RPMI8226 (cell line): Measurements from ENCODE around the gene POTEG.
"Not testable (repeated sequence)": the region's sequence is repeated elsewhere in the genome, so short reads cannot be mapped to it uniquely, and the experiment has no call there.

ENCODE experiments used
- DNase-seq: peaks from one replicate; pipeline ENCODE4 v3.0.0-alpha.2; 2015

Gene POTEG

DNA sequence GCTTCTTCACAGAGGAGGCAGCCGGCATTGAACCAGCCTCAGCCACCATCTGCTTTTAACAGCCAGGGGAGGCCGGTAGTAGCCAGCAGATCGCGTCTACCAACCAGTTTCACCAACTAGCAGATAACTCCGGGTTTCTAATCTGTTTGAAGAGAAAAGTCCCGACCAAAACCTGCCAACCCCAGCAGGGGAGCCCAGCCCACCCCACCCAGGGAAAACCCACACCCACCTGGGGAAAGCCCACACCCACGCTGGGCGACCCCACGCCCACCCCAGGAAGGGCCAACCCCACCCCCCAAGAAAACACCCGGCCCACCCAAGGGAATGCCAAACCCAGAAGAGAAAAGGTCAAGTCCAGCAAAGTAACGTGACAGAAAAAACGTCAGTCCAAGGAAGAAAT, at the start of gene POTEG:
Gene POTEG, minus strand, starts transcription at position 101 of the 400 bp plus-strand sequence. Its CDS starts 52 bp downstream, at position 49.
- not testable (repeated sequence) for DNase-seq

DNA sequence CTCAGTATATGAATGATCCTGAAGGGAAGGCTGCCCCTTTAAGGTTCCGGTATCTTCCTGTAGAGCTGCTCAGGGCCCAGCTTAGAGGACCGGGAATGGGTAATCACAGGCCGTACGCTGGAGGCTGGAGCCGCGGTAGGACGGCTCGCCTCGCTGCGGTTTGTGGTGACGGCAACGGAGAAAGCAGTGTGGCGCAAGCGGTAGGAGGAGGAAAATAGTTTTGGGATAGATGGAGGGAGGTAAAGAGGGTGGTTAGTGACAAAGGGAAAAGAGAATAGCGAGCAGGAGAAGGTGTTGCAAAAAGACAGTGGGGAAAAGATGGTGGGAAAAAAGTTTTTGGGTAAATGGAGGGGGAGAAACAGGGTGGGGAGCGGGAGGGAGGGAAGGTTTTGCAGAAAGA, 48.0 kb upstream of the POTEG start:
- DNase-seq = not testable (repeated sequence)

DNA sequence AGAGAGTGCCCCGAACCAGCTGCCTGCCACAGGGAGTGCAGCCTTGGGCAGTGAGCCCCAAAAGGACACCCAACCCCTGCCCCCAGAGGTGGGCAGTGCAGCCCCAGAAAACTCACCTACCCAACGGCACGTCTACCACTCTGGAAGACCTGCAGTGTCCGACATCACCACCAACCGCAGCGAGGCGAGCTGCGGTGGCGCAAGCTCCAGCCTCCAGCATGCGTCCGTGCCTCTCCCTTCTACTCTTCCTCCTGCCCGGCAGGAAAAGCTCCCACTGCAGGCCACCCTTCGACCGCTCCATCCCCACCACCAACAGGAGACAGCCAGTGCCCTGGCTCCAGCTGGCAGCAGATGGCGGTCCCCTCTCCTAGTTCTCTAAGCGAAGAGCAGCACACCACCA, 47.3 kb upstream of the POTEG start:
- DNase-seq = not testable (repeated sequence)

DNA sequence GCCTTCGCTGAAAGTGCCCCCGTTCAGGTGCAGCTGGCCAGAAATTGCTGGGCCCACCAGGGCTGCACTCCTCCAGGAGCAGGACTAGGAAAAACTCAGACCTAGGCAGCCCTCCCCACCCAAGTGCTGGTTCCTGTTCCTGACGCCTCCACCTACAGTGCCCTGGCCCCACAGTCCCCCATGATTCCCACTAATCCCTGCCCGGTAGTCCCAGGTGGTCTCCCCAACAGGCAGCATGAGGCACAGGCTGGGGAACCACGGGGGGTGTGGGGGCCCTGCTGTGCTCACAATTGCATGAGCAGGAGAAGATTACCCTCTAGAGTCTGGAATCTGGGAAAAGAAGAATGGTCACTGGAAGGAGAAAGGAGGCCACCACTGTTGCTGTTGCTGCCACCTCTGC, 46.4 kb upstream of the POTEG start:
- DNase-seq = not testable (repeated sequence)

DNA sequence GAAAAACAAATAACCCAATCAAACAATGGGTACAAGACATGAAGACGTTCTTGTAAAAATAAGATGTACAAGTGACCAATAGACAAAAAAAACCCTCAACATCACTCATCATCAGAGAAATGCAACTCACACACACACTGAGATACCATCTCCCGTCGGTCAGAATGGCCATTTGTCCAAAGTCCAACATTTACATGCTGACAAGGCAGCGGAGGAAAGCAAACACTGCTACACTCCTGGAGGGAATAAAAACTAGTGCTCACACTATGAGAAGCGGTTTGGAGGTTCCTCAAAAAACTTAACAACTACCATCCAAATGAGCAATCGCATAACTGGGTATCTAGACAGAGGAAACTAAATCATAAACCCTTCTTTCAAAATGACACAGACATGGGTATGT, 11.6 kb upstream of the POTEG start:
- DNase-seq = not testable (repeated sequence)

DNA sequence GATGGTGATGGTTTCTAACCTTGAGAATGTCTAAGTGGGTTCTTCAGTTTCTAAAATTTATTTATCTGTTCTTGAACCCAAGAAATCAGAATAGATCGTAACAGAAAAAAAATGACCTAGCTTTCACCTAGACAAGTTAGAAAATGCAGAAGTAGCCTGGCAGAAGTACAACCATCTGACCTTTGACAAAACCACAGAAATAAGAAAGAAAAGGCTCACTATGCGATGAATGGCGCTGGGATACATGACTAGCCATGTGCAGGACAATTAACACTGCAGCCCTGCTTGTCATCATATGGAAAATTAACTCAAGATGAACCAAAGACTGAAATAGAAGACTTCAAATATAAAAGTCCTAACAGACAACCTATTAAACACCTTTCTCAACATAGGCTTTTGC, 5.7 kb upstream of the POTEG start:
- not testable (repeated sequence) for DNase-seq

DNA sequence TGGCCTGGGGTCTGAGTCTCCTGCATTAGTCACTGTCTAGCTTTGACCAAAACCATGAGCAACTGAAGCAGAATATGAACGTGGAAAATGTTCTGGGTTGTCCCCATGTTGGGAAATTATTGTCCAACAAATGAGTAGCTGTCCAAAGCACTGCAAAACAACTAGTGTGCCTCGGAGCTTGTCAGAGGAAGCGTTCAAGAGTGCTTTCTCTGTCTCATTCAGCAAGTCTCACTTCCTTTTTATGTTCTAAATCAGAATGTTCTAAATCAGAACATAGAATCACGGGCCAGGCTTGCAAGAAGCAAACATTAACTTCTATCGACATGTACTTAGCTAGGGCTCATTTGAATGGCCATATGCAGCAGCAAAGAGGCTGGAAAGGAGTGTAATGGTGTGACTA, 5.1 kb upstream of the POTEG start:
- DNase-seq = not testable (repeated sequence)

DNA sequence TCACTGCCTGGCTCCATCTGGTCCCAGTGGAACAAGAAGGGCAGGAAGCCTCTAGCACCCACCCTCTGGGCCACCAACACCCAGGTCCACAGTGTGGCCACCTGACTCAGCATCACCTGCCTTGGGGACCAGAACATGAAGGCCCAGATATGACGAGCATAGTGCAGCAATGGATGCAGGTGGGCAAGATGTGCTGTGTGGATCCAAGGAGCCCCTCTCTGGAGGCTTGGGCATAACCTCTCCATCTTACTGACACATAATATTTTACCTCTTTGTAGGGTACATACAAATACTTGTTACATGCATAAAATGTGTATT, 2.9 kb upstream of the POTEG start:
- not testable (repeated sequence) for DNase-seq

DNA sequence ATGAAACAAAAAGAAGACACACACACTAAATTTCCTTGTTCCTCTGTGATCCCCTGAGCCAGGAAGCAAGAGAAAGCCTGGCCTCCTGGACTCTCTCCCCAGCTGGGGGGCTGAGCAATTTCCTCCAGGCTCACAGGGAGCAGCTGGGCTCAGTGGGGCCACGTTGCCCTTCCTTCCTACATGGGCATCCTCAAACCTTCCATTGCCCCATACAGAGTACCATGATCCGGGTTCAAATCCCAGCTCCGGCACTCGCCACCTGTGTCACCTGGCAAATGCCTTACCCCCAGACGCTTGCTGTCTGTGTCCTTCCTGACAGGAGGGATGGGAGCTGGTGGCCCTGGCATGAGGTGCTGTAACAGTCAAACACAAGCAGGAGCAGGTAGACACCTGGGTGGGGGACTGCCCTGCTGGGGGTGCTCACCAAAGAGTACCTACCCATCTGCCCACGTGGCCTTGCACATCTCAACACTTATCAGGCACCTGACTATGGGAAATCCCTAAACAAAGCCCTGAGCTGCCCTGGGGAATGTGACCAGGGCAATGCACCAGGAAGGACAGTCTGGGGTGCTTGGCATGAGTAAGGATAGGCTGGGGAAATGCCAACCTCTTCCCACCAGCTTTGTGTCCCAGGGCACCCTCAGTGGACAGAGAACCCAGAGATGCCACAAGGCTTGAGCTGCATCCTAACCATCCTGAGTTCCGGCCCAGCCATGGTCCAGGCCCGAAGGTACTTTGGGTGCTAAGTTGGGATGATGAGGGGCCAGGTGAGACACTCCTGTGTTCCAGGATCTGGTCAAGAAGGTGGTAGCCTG, 2.4 kb upstream of the POTEG start:
- not testable (repeated sequence) for DNase-seq

DNA sequence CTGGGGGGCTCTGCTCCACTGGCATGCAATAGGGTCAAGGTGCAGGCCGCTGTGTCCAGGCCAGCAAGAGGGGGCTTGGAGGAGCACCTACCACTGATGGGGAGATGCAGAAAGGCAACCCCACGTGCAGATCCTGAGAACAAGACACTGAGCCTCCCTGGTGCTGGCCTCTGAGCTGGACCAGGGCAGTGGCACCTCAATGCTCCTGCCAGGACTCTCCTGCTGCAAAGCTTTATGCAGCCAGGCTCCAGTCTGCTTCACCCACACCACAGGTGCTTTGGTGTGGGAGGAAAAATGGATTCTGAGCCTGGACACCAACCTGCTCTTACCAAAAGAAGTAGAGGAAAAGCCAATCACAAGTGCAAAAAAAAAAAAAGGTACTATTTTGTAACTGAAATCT, 1.7 kb upstream of the POTEG start:
- DNase-seq = not testable (repeated sequence)

DNA sequence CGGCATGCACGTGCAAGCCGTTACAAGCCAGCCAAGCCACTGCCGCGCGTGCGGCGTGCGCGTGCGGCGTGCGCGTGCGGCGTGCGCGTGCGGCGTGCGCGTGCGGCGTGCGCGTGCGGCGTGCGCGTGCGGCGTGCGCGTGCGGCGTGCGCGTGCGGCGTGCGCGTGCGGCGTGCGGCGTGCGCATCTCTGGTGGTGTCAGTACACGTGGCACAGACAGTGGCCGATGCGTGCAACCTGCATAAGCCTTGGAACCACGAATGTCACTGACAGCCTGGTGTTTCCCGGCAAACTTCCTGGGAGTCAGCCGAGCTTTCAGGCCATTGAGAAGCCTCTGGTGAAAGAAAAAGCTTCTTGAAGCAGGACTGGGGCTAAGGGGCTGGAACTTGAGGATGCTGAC, 750 bp upstream of the POTEG start:
- not testable (repeated sequence) for DNase-seq

DNA sequence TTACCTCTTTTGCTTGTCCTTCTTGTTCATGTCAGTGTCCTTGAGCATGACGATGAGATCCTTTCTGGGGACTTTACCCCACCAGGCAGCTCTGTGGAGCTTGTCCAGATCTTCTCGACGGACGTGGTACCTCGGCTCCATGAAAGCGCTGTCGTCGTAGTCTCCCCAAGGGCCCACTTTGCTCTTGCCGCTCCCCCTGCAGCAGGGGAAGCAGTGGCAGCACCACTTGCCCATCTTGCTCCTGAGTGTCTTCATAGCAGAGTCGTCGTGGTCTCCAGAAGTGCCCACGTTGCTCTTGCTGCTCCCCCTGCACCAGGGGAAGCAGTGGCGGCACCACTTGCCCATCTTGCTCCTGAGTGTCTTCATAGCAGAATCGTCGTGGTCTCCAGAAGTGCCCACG, 376 bp downstream of the POTEG start:
- not testable (repeated sequence) for DNase-seq

DNA sequence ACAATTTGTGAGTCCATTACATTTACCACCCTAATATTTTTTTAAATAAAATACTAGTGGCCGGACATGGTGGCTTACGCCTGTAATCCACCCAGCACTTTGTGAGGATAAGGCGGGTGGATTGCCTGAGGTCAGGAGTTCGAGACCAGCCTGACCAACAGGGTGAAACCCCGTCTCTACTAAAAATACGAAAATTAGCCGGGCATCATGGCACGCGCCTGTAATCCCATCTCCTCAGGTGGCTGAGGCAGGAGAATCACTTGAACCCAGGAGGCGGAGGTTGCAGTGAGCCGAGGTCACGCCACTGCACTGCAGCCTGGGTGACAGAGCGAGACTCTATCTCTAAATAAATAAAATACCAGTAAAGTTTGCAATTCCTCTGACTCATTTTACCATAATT, 25.6 kb downstream of the POTEG start:
- DNase-seq = not testable (repeated sequence)

DNA sequence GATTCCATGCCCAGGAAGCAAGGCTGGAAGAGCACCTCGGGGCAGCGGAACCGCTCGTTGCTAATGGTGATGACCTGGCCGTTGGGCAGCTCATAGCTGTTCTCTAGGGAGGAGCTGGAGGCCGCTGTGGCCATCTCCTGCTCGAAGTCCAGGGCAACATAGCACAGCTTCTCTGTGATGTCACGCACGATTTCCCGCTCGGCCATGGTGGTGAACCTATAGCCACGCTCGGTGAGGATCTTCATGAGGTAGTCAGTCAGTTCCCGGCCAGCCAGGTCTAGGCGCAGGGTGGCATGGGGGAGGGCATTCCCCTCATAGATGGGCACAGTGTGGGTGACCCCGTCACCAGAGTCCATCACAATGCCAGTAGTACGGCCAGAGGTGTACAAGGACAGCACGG, 32.0 kb downstream of the POTEG start:
- DNase-seq = not testable (repeated sequence)

DNA sequence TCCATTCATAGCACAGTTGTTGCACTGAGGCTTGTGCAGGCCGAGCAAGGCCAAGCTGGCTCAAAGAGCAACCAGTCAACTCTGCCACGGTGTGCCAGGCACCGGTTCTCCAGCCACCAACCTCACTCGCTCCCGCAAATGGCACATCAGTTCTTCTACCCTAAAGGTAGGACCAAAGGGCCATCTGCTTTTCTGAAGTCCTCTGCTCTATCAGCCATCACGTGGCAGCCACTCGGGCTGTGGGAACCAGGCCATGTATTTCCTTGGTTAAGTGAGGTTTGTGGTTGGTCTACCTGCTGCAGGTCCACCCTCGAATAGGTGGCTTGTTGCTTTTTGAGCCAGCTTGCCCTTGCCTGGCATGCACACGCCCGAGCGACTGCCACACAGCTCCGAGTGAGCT, 39.4 kb downstream of the POTEG start:
- not testable (repeated sequence) for DNase-seq

DNA sequence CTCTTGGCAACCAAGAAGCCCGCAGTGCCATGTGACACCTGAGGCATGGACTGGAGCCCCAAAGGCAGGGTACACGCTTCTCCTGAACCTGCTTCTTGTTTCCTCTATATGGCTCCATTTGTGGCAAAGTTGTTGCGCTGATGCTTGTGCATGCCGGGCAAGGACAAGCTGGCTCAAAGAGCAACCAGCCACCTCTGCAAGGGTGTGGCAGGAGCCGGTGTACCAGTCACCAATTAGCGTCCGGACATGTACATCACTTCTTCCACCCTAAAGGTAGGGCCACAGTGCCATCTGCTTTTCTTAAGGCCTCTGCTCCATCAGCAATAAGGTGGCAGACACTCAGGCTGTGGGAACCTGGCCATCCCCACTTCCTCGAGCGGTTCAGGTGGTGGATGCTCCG, 43.9 kb downstream of the POTEG start:
- DNase-seq = peak; percentile 3

DNA sequence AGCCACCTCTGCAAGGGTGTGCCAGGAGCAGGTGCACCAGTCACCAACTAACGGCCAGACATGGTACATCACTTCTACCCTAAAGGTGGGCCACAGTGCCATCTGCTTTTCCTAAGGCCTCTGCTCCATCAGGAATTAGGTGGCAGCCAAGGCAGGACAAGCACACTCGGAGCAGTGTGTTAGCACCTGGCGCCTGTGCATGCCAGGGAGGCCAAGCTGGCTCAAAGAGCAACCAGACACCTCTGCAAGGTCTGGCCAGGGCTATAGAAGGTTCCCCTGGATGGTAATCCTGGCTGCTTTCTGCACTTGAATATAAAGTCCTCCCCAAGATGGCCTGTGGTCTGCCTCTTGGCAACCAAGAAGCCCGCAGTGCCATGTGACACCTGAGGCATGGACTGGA, 45.4 kb downstream of the POTEG start:
- peak; percentile 1 for DNase-seq

DNA sequence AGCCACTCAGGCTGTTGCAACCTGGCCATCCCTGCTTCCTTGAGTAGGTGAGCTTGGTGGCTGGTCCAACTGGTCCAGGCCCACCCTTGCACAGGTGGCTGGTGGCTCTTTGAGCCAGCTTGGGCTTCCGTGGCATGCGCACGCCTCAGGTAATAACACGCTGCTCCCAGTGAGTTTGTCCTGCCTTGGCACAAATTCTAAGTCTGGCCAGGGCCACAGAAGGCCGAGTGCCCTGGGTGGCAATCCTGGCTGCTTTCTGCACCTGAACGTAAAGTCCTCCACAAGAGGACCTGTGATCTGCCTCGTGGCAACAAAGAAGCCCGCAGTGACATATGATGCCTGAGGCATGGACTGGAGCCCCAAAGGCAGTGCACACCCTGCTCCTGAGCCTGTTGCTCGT, 47.1 kb downstream of the POTEG start:
- peak; percentile 1 for DNase-seq

DNA sequence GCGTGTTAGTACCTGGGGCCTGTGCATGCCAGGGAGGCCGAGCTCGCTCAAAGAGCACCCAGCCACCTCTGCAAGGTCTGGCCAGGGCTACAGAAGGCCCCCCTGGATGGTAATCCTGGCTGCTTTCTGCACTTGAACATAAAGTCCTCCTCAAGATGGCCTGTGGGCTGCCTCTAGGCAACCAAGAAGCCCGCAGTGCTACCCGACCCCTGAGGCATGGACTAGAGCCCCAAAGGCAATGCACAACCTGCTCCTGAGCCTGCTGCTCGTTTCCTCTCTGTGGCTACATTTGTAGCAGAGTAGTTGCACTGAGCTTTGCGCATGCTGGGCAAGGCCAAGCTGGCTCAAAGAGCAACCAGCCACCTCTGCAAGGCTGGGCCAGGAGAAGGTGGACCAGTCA, 47.8 kb downstream of the POTEG start:
- DNase-seq = not testable (repeated sequence)

DNA sequence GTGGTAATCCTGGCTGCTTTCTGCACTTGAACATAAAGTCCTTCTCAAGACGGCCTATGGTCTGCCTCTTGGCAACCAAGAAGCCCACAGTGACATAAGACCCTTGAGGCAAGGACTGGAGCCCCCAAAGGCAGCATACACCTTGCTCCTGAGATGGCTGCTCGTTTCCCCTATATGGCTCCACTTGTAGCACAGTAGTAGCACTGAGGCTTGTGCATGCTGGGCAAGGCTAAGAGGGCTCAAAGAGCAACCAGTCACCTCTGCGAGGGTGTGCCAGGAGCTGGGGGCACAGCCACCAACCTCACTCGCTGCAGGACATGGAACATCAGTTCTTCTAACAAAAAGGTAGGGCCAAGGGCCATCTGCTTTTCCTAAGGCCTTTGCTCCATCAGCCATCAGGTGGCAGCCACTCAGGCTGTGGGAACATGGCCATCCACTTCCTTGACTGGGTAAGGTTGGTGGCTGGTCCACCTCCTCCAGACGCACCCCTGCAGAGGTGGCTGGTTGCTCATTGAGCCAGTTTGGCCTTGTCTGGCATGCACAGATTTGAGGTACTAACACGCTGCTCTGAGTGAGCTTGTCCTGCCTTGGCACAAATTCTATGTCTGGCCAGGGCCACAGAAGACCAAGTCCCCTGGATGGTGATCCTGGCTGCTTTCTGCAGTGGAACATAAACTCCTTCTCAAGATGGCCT, 49.9 kb downstream of the POTEG start:
- peak; percentile 1 for DNase-seq

DNA sequence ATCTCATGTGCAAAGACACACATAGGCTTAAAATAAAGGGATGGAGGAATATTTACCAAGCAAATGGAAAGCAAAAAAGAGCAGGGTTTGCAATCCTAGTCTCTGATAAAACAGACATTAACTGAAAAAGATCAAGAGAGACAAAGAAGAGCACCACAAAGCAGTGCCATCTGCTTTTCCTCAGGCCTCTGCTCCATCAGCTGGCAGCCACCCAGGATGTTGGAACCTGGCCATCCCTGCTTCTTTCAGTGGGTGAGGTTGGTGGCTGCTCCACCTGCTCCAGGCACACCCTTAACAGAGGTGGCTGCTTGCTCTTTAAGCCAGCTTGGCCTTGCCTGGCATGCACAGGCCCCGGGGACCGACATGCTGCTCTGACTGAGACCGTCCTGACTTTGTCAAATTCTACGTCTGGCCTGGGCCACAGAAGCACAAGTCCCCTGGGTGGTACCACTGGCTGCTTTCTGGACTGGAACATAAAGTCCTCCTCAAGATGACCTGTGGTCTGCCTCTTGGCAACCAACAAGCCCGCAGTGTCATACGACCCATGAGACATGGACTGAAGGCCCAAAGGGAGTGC, 51.0 kb downstream of the POTEG start:
- DNase-seq = peak; percentile 61

DNA sequence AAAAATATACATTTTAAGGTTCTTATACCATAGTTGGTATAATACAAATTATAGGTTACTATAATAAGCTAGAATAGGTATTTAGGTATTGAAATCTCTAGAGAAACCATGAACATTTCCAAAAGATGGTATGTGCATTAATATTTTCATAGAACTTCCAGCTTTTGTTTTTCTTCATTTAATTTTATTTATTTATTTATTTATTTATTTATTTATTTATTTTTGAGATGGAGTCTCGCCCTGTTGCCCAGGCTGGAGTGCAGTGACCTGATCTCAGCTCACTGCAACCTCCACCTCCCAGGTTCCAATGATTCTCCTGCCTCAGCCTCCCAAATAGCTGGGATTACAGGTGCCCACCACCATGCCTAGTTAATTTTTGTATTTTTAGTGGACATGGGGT, 54.0 kb downstream of the POTEG start:
- DNase-seq = not testable (repeated sequence)

DNA sequence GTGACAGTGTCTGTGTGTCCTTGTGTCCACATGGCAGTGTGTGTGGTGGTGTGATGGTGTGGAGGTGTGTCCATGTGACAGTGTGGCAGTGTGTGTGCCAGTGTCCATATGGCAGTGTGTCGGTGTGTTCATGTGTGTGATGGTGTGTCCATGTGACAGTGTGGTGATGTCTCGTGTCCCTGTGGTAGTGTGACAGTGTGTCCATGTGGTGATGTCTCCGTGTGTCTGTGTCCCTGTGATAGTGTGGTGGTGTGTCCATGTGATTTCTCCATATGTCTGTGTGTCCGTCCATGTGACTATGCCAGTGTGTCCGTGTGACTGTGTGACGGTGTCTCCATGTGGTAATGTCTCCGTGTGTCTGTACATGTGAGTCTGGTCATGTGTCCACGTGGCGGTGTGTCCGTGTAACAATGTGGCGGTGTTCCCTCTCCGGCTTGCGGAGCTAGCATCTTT, 59.7 kb downstream of the POTEG start:
- DNase-seq = peak; percentile 4
